ENCODE data around the gene SLC9A9.

SLC9A9 gene

GRCh38 chr3:143795874-143796273 lies 52.4 kb downstream of the SLC9A9 start:
- H3K4me1 Mint-ChIP-seq = peaks cover 16% of the 10 kb centered on the region
- H3K36me3 Mint-ChIP-seq (ENCODE audit: insufficient read depth) = peaks cover 8% of the 10 kb centered on the region
- H3K4me3 Mint-ChIP-seq = no peak overlapping the region
- ATAC-seq (replicated peaks; ENCODE audit: extremely low read depth, poor library complexity, severe bottlenecking) = no peak
- DNase-seq (ENCODE audit: low spot score in 2 of 2) = no peak
- H3K27me3 Mint-ChIP-seq = no peaks in the 10 kb centered on the region
- no peaks in the 10 kb centered on the region for H3K9me3 Mint-ChIP-seq
- no peak overlapping the region for H3K27ac Mint-ChIP-seq (ENCODE audit: low read depth)

DNA sequence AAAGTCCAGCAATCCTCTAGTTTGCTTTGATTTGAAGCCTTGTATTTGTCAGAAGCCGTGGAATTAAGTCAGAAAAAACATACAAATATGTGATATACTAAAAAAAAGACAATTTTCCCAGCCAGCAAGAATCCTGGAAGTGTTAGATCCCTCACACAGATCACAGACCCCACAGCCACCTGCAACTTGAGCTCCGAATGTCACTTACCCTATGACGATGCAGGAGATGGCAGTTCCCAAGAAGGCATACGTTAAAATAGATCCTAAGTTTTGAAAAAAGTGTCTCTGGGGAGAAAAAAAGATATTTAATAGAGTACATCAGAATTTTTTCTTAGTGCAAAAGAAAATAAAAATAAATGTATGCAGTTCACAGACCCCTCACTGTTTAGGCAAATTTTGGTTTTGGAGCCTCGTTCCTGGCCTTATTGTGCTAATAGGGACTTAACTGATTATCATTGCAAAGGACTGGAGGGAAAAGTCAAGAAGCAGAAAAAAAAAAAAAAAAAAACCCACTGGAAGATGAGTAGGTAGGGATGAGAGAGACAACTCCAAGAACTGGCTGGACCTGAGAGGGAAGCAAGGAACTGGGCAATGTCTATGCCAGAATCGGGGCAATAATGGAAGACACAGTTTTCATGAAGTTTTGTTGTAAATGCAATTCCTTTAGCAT lies 53.3 kb downstream of the SLC9A9 start:
- ATAC-seq (replicated peaks; ENCODE audit: extremely low read depth, poor library complexity, severe bottlenecking) (no peak), DNase-seq (ENCODE audit: low spot score in 2 of 2) (no peak)
- no peaks in the 10 kb centered on the region for H3K9me3 Mint-ChIP-seq
- H3K4me3 Mint-ChIP-seq = no peak overlapping the region
- peaks cover 16% of the 10 kb centered on the region for H3K4me1 Mint-ChIP-seq
- H3K27me3 Mint-ChIP-seq = no peaks in the 10 kb centered on the region
- H3K27ac Mint-ChIP-seq (ENCODE audit: low read depth) = no peak overlapping the region
- peaks cover 8% of the 10 kb centered on the region for H3K36me3 Mint-ChIP-seq (ENCODE audit: insufficient read depth)

GRCh38 chr3:143793971-143794370 lies 54.3 kb downstream of the SLC9A9 start:
- Mint-ChIP-seq H3K4me1 (peaks cover 15% of the 10 kb centered on the region), H3K36me3 (ENCODE audit: insufficient read depth) (peaks cover 8% of the 10 kb centered on the region), H3K4me3 (no peak overlapping the region), H3K27ac (ENCODE audit: low read depth) (no peak overlapping the region), H3K27me3 (no peaks in the 10 kb centered on the region), H3K9me3 (no peaks in the 10 kb centered on the region)
- DNase-seq (ENCODE audit: low spot score in 2 of 2) = no peak
- no peak for ATAC-seq (replicated peaks; ENCODE audit: extremely low read depth, poor library complexity, severe bottlenecking)

DNA sequence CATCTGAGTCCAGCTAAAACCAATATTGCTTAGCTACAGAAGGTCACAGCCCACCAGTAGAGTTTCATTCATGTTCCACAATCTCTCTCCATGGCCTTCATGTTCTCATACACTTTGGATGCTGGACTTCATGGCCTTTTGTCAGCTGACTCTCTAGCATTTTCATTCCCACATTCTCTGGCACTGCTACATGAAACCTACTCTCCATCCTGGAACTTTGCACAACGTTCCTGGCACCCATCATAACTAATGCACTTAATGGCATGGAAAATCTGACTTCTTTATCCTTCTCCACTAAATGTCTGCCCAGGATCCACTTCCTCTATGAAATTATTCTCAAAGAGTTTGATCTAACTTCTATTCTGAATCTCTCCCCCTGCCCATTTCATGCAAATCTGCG lies 56.9 kb downstream of the SLC9A9 start:
- no peak overlapping the region for H3K27ac Mint-ChIP-seq (ENCODE audit: low read depth)
- H3K9me3 Mint-ChIP-seq = no peaks in the 10 kb centered on the region
- no peaks in the 10 kb centered on the region for H3K27me3 Mint-ChIP-seq
- DNase-seq (ENCODE audit: low spot score in 2 of 2) (no peak), ATAC-seq (replicated peaks; ENCODE audit: extremely low read depth, poor library complexity, severe bottlenecking) (no peak)
- H3K4me3 Mint-ChIP-seq = no peak overlapping the region
- H3K4me1 Mint-ChIP-seq = no peaks in the 10 kb centered on the region
- H3K36me3 Mint-ChIP-seq (ENCODE audit: insufficient read depth) = peaks cover 8% of the 10 kb centered on the region

DNA sequence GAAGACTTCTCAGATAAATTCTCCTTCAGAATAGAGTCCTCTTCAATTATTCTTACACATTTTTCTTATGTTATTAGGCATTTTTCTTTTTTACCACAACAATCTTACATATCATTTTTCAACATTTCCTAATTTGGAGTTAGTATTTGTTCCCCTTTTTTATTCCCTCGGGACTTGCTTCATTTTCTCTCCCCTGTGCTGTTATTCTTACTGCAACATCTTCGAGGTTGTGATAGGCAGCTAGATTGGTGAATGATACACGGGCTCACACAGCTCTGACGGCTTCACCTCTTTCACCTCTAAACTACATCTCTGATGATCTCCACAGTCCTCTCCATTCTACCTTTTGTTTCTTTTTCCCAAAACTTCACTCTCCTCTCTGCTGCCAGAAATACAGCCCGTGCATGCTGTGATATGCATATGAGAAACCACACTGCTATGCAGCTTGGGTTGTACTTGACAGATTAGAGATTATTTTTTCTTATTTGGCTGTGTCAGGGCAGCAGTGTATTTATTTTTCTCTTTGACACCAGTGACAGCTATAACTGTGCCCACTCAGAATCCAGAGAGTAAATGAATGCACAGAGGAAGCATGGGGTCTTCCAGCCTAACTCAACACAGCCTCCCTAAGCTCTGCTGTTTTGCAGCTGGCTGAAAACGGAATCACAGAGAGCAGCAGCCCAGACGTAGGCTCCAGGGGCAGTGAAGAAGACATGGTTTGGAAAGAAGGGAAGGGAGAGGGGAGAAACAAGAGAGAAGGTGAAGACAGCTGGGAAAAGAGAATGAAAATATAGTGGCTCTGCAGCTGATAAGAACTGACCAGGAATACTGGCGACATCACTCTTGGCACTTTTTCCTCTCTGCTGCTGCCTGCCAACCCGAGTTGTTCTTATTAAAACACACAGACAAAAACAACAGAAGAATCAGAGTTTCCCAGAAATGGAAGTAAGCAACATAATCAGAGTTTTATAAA lies 61.8 kb downstream of the SLC9A9 start:
- Mint-ChIP-seq H3K36me3 (ENCODE audit: insufficient read depth) (no peaks in the 10 kb centered on the region), H3K27me3 (no peaks in the 10 kb centered on the region), H3K9me3 (no peaks in the 10 kb centered on the region), H3K4me1 (peaks cover 9% of the 10 kb centered on the region), H3K27ac (ENCODE audit: low read depth) (no peak overlapping the region), H3K4me3 (no peak overlapping the region)
- ATAC-seq (replicated peaks; ENCODE audit: extremely low read depth, poor library complexity, severe bottlenecking) (no peak), DNase-seq (ENCODE audit: low spot score in 2 of 2) (no peak)

- no peaks in the 10 kb centered on the region for H3K36me3 Mint-ChIP-seq (ENCODE audit: insufficient read depth)
- no peak for DNase-seq (ENCODE audit: low spot score in 2 of 2)
- H3K27me3 Mint-ChIP-seq = no peaks in the 10 kb centered on the region
- no peaks in the 10 kb centered on the region for H3K9me3 Mint-ChIP-seq
- H3K27ac Mint-ChIP-seq (ENCODE audit: low read depth) = no peak overlapping the region
- peaks cover 9% of the 10 kb centered on the region for H3K4me1 Mint-ChIP-seq
- ATAC-seq (replicated peaks; ENCODE audit: extremely low read depth, poor library complexity, severe bottlenecking) = no peak
- H3K4me3 Mint-ChIP-seq = no peak overlapping the region
Measured at GRCh38 chr3:143784446-143784845, 63.8 kb downstream of the SLC9A9 start.

- DNase-seq (ENCODE audit: low spot score in 2 of 2) = no peak
- H3K4me1 Mint-ChIP-seq = peaks cover 9% of the 10 kb centered on the region
- no peak for ATAC-seq (replicated peaks; ENCODE audit: extremely low read depth, poor library complexity, severe bottlenecking)
- H3K4me3 Mint-ChIP-seq = no peak overlapping the region
- no peaks in the 10 kb centered on the region for H3K36me3 Mint-ChIP-seq (ENCODE audit: insufficient read depth)
- no peaks in the 10 kb centered on the region for H3K27me3 Mint-ChIP-seq
- H3K9me3 Mint-ChIP-seq = no peaks in the 10 kb centered on the region
- no peak overlapping the region for H3K27ac Mint-ChIP-seq (ENCODE audit: low read depth)
Measured at GRCh38 chr3:143783851-143784370, 64.4 kb downstream of the SLC9A9 start.

GRCh38 chr3:143775459-143775858 lies 72.8 kb downstream of the SLC9A9 start:
- H3K9me3 Mint-ChIP-seq = no peaks in the 10 kb centered on the region
- no peak for DNase-seq (ENCODE audit: low spot score in 2 of 2)
- H3K27me3 Mint-ChIP-seq = no peaks in the 10 kb centered on the region
- no peak for ATAC-seq (replicated peaks; ENCODE audit: extremely low read depth, poor library complexity, severe bottlenecking)
- no peak overlapping the region for H3K4me3 Mint-ChIP-seq
- no peak overlapping the region for H3K27ac Mint-ChIP-seq (ENCODE audit: low read depth)
- H3K36me3 Mint-ChIP-seq (ENCODE audit: insufficient read depth) = peaks cover 1% of the 10 kb centered on the region
- no peaks in the 10 kb centered on the region for H3K4me1 Mint-ChIP-seq

GRCh38 chr3:143771939-143772338 lies 76.3 kb downstream of the SLC9A9 start:
- Mint-ChIP-seq H3K4me1 (no peaks in the 10 kb centered on the region), H3K9me3 (no peaks in the 10 kb centered on the region), H3K36me3 (ENCODE audit: insufficient read depth) (peaks cover 1% of the 10 kb centered on the region), H3K27ac (ENCODE audit: low read depth) (peak overlapping the region; percentile 46), H3K4me3 (no peak overlapping the region), H3K27me3 (no peaks in the 10 kb centered on the region)
- ATAC-seq (replicated peaks; ENCODE audit: extremely low read depth, poor library complexity, severe bottlenecking) (no peak), DNase-seq (ENCODE audit: low spot score in 2 of 2) (no peak)

GRCh38 chr3:143771258-143771657 lies 77.0 kb downstream of the SLC9A9 start:
- Mint-ChIP-seq H3K4me1 (no peaks in the 10 kb centered on the region), H3K27me3 (no peaks in the 10 kb centered on the region), H3K36me3 (ENCODE audit: insufficient read depth) (peaks cover 1% of the 10 kb centered on the region), H3K27ac (ENCODE audit: low read depth) (peak overlapping the region; percentile 46), H3K4me3 (no peak overlapping the region), H3K9me3 (no peaks in the 10 kb centered on the region)
- no peak for ATAC-seq (replicated peaks; ENCODE audit: extremely low read depth, poor library complexity, severe bottlenecking)
- no peak for DNase-seq (ENCODE audit: low spot score in 2 of 2)

DNA sequence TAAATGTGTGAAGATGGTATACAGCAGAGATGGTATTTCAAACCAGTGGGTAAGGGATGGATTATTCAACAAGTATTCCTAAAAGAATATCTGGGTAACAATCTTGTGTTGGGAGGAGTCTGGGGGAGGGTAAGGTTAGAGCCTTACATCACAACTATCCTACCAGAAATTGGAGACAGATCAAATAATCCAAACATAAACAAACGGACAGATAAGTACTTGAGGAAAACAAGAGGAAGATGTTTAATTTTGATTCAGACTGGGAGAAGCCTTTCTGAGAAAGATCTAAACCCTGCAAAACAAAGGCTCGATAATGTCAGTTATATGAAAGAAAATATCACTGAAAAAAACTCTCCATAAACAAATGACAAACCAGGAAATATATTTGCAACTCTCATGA lies 77.9 kb downstream of the SLC9A9 start:
- ATAC-seq (replicated peaks; ENCODE audit: extremely low read depth, poor library complexity, severe bottlenecking) (no peak), DNase-seq (ENCODE audit: low spot score in 2 of 2) (no peak)
- no peaks in the 10 kb centered on the region for H3K9me3 Mint-ChIP-seq
- H3K4me3 Mint-ChIP-seq = no peak overlapping the region
- no peak overlapping the region for H3K27ac Mint-ChIP-seq (ENCODE audit: low read depth)
- H3K27me3 Mint-ChIP-seq = no peaks in the 10 kb centered on the region
- no peaks in the 10 kb centered on the region for H3K36me3 Mint-ChIP-seq (ENCODE audit: insufficient read depth)
- no peaks in the 10 kb centered on the region for H3K4me1 Mint-ChIP-seq

- Mint-ChIP-seq H3K9me3 (no peaks in the 10 kb centered on the region), H3K4me3 (no peak overlapping the region), H3K36me3 (ENCODE audit: insufficient read depth) (no peaks in the 10 kb centered on the region)
Measured at GRCh38 chr3:143769616-143770015, 78.7 kb downstream of the SLC9A9 start.

DNA sequence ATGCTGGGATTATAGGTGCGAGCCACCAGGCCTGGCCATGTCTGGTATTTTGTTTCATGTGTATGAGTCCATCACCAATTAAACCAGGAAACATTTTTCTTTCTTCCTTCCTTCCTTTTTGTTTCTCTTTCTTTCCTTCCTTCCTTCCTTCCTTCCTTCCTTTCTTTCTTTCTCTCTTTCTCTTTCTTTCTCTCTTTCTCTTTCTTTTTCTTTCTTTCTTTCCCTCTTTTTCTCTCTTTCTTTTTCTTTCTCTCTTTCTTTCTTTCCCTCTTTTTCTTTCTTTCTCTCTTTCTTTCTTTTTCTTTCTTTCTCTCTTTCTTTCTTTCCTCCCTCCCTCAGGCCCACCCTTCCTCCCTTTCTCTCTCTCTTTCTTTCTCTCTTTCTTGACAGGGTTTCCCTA lies 83.4 kb downstream of the SLC9A9 start:
- H3K27ac Mint-ChIP-seq (ENCODE audit: low read depth) = no peak overlapping the region
- H3K4me1 Mint-ChIP-seq = peaks cover 8% of the 10 kb centered on the region
- H3K9me3 Mint-ChIP-seq = no peaks in the 10 kb centered on the region
- no peak for ATAC-seq (replicated peaks; ENCODE audit: extremely low read depth, poor library complexity, severe bottlenecking)
- DNase-seq (ENCODE audit: low spot score in 2 of 2) = no peak
- no peak overlapping the region for H3K4me3 Mint-ChIP-seq
- H3K36me3 Mint-ChIP-seq (ENCODE audit: insufficient read depth) = no peaks in the 10 kb centered on the region
- no peaks in the 10 kb centered on the region for H3K27me3 Mint-ChIP-seq

More at GRCh38 chr3:143769616-143770015, 78.7 kb downstream of the SLC9A9 start:
- DNase-seq (ENCODE audit: low spot score in 2 of 2) = no peak
- no peak for ATAC-seq (replicated peaks; ENCODE audit: extremely low read depth, poor library complexity, severe bottlenecking)
- H3K27ac Mint-ChIP-seq (ENCODE audit: low read depth) = no peak overlapping the region
- H3K4me1 Mint-ChIP-seq = peaks cover 4% of the 10 kb centered on the region
- no peaks in the 10 kb centered on the region for H3K27me3 Mint-ChIP-seq
